GM23338 (cell line): ENCODE measurements around the gene PEX10.

Experiments
- CREB1 ChIP-seq: fragments of 250-450 bp; sonication (Bioruptor Pico); IDR thresholded peaks from 2 replicates; pipeline ENCODE4 v1.5.0; 2020; ENCODE audit warnings: low read depth, mild to moderate bottlenecking, moderate library complexity
- ETS1 ChIP-seq: IDR thresholded peaks from 2 replicates; pipeline ENCODE4 v1.6.1; 2016; ENCODE audit warnings: antibody characterized with exemption
- EZH2 ChIP-seq: fragments of 200-600 bp; sonication (generic); IDR thresholded peaks from one replicate; pipeline ENCODE4 v1.8.0; 2017; ENCODE audit warnings: antibody characterized with exemption, mild to moderate bottlenecking, low read depth; ENCODE audit not compliant: unreplicated experiment
- EZH2phosphoT487 ChIP-seq: fragments of 200-600 bp; sonication (generic); IDR thresholded peaks from one replicate; pipeline ENCODE4 v1.8.1; 2018; ENCODE audit warnings: antibody characterized with exemption; ENCODE audit not compliant: unreplicated experiment
- JUNB ChIP-seq: IDR thresholded peaks from one replicate; pipeline ENCODE4 v1.6.1; 2016; ENCODE audit warnings: antibody characterized with exemption; ENCODE audit not compliant: unreplicated experiment
- NANOG ChIP-seq: IDR thresholded peaks from 2 replicates; pipeline ENCODE4 v1.6.1; 2016; ENCODE audit warnings: antibody characterized with exemption, borderline replicate concordance
- POLR2AphosphoS5 ChIP-seq: IDR thresholded peaks from 2 replicates; pipeline ENCODE4 v1.6.1; 2016; ENCODE audit warnings: antibody characterized with exemption, low read depth
- REST ChIP-seq: IDR thresholded peaks from one replicate; pipeline ENCODE4 v1.6.1; 2018; ENCODE audit warnings: antibody characterized with exemption; ENCODE audit not compliant: unreplicated experiment
- STAT1 ChIP-seq: IDR thresholded peaks from one replicate; pipeline ENCODE4 v1.6.1; 2016; ENCODE audit warnings: antibody characterized with exemption; ENCODE audit not compliant: unreplicated experiment
- ZNF114 ChIP-seq: fragments of 250-450 bp; sonication (Bioruptor Pico); IDR thresholded peaks from 2 replicates; pipeline ENCODE4 v1.5.0; 2020; ENCODE audit warnings: mild to moderate bottlenecking, moderate library complexity
- ZNF331 ChIP-seq: fragments of 250-450 bp; sonication (Bioruptor Pico); IDR thresholded peaks from 2 replicates; pipeline ENCODE4 v1.5.0; 2020; ENCODE audit warnings: low read depth, mild to moderate bottlenecking, moderate library complexity
- ZNF462 ChIP-seq: fragments of 250-450 bp; sonication (Bioruptor Pico); IDR thresholded peaks from 2 replicates; pipeline ENCODE4 v1.5.0; 2020; ENCODE audit warnings: mild to moderate bottlenecking, moderate library complexity
- TF ChIP-seq, protein P1 (sequence below), 2 experiments: fragments of 200-600 bp in 1 of 2; sonication (generic) in 1 of 2; conservative IDR thresholded peaks; 2 replicates each; pipeline versions ENCODE4 v1.5.1 to v1.6.1; 2016 to 2017; ENCODE audit warnings: antibody characterized with exemption in 2 of 2, low read depth in 2 of 2, mild to moderate bottlenecking in 2 of 2, moderate library complexity in 1 of 2

DNA sequence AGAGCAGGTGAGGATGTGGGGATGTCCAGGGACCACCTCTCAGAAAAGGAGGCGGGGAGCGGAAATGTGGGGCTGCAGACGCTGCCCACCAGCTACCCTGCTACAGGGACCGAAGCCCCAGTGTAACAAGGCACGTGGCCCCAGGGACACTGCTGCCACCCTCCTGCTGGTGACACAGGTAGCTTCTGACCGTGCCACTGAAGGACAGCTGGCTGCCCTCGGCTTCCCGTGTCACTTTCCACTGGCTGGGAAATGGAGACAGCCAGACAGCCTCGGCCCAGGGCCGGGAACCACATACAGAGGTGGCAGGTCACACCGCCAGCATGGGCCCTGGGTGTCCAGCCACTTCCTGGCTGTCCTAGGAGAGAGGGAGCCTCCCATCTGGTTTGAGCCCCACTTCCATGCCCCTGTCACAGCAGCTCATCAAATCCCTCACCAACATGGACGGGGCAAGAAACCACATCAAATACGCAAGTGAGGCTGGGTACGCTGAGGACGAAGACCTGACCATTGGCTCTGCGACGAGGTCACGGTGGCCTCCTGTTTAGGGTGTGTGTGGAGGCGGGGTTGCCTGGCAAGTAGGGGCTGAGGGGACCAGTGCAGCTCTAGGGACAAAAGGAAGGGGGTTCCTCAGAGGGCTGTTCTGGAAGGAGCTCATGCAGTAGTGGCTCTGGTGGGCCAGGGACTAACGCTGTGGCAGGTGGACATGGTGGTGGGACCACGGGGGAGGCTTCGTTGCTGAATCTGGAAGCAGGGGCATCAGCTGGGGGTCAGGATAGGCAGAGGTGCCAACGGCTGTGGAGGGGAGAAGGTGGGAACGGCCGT lies 5.0 kb downstream of the PEX10 start:
- no peak for TF ChIP-seq CREB1 (CRISPR knock-in tag)
- TF ChIP-seq, protein P1, sequence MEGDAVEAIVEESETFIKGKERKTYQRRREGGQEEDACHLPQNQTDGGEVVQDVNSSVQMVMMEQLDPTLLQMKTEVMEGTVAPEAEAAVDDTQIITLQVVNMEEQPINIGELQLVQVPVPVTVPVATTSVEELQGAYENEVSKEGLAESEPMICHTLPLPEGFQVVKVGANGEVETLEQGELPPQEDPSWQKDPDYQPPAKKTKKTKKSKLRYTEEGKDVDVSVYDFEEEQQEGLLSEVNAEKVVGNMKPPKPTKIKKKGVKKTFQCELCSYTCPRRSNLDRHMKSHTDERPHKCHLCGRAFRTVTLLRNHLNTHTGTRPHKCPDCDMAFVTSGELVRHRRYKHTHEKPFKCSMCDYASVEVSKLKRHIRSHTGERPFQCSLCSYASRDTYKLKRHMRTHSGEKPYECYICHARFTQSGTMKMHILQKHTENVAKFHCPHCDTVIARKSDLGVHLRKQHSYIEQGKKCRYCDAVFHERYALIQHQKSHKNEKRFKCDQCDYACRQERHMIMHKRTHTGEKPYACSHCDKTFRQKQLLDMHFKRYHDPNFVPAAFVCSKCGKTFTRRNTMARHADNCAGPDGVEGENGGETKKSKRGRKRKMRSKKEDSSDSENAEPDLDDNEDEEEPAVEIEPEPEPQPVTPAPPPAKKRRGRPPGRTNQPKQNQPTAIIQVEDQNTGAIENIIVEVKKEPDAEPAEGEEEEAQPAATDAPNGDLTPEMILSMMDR (conservative IDR thresholded peaks at IDR 0.05; ENCODE audit: low read depth in 2 of 2): no peak
- TF ChIP-seq JUNB: no peak
- no peak for TF ChIP-seq POLR2AphosphoS5
- no peak for TF ChIP-seq EZH2phosphoT487
- no peak for TF ChIP-seq STAT1
- no peak for TF ChIP-seq EZH2
- TF ChIP-seq ZNF462 (CRISPR knock-in tag): no peak
- TF ChIP-seq ETS1: no peak
- TF ChIP-seq REST: no peak
- no peak for TF ChIP-seq ZNF331 (CRISPR knock-in tag)
- TF ChIP-seq ZNF114 (CRISPR knock-in tag): no peak
- TF ChIP-seq NANOG: no peak
